IMR-90 (cell line): ENCODE results near the gene RPN2. TPM values are rescaled to one million over a fixed set of nuclear protein-coding genes. Genes with fewer than 3 reads are reported as not detected.
A peak's percentile ranks its signal among the peaks of the same experiment; 100 is the strongest.

ENCODE experiments used
- ATAC-seq: fragments of 200-7000 bp; cut with Tn5 transposase; 2 replicates; pipeline ENCODE4 v1.9.1; 2020; ENCODE audit warnings: low read depth, mild to moderate bottlenecking, moderate library complexity
- BruUV-seq: library from RNA; stranded (reverse); fragments of 400-500 nt; replicated peaks from 2 replicates; lab custom pipeline; 2021; lab: Mats Ljungman, UMichigan
- CTCF ChIA-PET: fragments of 300-600 bp; formaldehyde crosslinking; extraction: SDS; loops from one replicate; lab custom pipeline; 2021; ENCODE audit warnings: antibody characterized with exemption; lab: Yijun Ruan, JAX
- POLR2A ChIA-PET: fragments of 300-600 bp; sonication (Branson Sonifier 250); formaldehyde crosslinking; loops from one replicate; lab custom pipeline; 2022; ENCODE audit warnings: antibody characterized with exemption; ENCODE audit not compliant: unreplicated experiment; lab: Charles Lee
- DNase-seq: peaks from one replicate; pipeline ENCODE4 v3.0.0; 2013
- H2AFZ ChIP-seq: replicated peaks from 2 replicates; pipeline ENCODE3; 2013; ENCODE audit warnings: low read length, mild to moderate bottlenecking; ENCODE audit not compliant: poor library complexity
- H2AK5ac ChIP-seq: 2 replicates; pipeline ENCODE4 v1.6.1; 2013; ENCODE audit warnings: low read depth, low read length, inconsistent platforms
- H2AK9ac ChIP-seq: replicated peaks from 2 replicates; pipeline ENCODE3; 2013; ENCODE audit warnings: mild to moderate bottlenecking, low read depth, low read length, moderate library complexity; ENCODE audit not compliant: poor library complexity
- H2BK120ac ChIP-seq: 2 replicates; pipeline ENCODE4 v1.6.1; 2013; ENCODE audit warnings: low read depth, low read length, inconsistent platforms
- H2BK15ac ChIP-seq: 3 replicates; pipeline ENCODE4 v1.6.1; 2013; ENCODE audit warnings: low read depth, low read length, inconsistent platforms
- H2BK20ac ChIP-seq: 2 replicates; pipeline ENCODE4 v1.6.1; 2013; ENCODE audit warnings: low read depth, mild to moderate bottlenecking, inconsistent platforms, low read length, moderate library complexity
- H2BK5ac ChIP-seq: 2 replicates; pipeline ENCODE4 v1.6.1; 2013; ENCODE audit warnings: mild to moderate bottlenecking, low read depth, low read length, inconsistent platforms; ENCODE audit not compliant: poor library complexity, severe bottlenecking
- H3K14ac ChIP-seq: replicated peaks from 2 replicates; pipeline ENCODE4 v1.6.1; 2013; ENCODE audit warnings: low read depth, low read length, inconsistent platforms
- H3K18ac ChIP-seq: 2 replicates; pipeline ENCODE4 v1.6.1; 2013; ENCODE audit warnings: low read depth, low read length, control low read depth
- H3K23ac ChIP-seq: 2 replicates; pipeline ENCODE4 v1.6.1; 2013; ENCODE audit warnings: low read depth, low read length, inconsistent platforms
- H3K27ac ChIP-seq: 2 replicates; pipeline ENCODE4 v1.5.1; 2013; ENCODE audit warnings: mild to moderate bottlenecking, control low read depth, low read length; ENCODE audit not compliant: insufficient read depth
- H3K27me3 ChIP-seq: 2 replicates; pipeline ENCODE4 v1.6.1; 2013; ENCODE audit warnings: low read length; ENCODE audit not compliant: control insufficient read depth, insufficient read depth
- H3K36me3 ChIP-seq: 2 replicates; pipeline ENCODE4 v1.6.1; 2013; ENCODE audit warnings: low read length, mixed read lengths; ENCODE audit not compliant: control insufficient read depth, insufficient read depth
- H3K4ac ChIP-seq: 2 replicates; pipeline ENCODE4 v1.6.1; 2013; ENCODE audit warnings: low read depth, low read length, inconsistent platforms
- H3K4me1 ChIP-seq: 2 replicates; pipeline ENCODE4 v1.6.1; 2013; ENCODE audit warnings: low read length, mixed read lengths; ENCODE audit not compliant: control insufficient read depth, insufficient read depth
- H3K4me2 ChIP-seq: 2 replicates; pipeline ENCODE4 v1.6.1; 2013; ENCODE audit warnings: low read depth, mild to moderate bottlenecking, control low read depth, low read length, moderate library complexity
- H3K4me3 ChIP-seq: 2 replicates; pipeline ENCODE4 v1.5.1; 2013; ENCODE audit warnings: low read depth, mild to moderate bottlenecking, control low read depth, low read length, moderate library complexity; ENCODE audit not compliant: insufficient read depth
- H3K56ac ChIP-seq: 2 replicates; pipeline ENCODE4 v1.6.1; 2013; ENCODE audit warnings: low read length, inconsistent platforms; ENCODE audit not compliant: insufficient read depth; ENCODE audit errors: extremely low read depth
- H3K79me1 ChIP-seq, 2 experiments: 2 replicates each; pipeline ENCODE4 v1.6.1; 2013; ENCODE audit warnings: low read length in 2 of 2, inconsistent platforms in 1 of 2, low read depth in 1 of 2
- H3K9ac ChIP-seq: 2 replicates; pipeline ENCODE4 v1.6.1; 2013; ENCODE audit warnings: low read depth, low read length, control low read depth
- H3K9me1 ChIP-seq: 2 replicates; pipeline ENCODE4 v1.6.1; 2013; ENCODE audit warnings: low read length, inconsistent platforms; ENCODE audit not compliant: insufficient read depth
- H3K9me3 ChIP-seq: 2 replicates; pipeline ENCODE4 v1.6.1; 2013; ENCODE audit warnings: low read length; ENCODE audit not compliant: control insufficient read depth, insufficient read depth
- H4K20me1 ChIP-seq: 2 replicates; pipeline ENCODE4 v1.6.1; 2013; ENCODE audit warnings: low read length, inconsistent platforms; ENCODE audit not compliant: insufficient read depth
- H4K5ac ChIP-seq: 2 replicates; pipeline ENCODE4 v1.6.1; 2013; ENCODE audit warnings: mild to moderate bottlenecking, low read depth, low read length, control low read depth
- H4K8ac ChIP-seq, 2 experiments: 2 replicates each; pipeline ENCODE4 v1.6.1; 2013; ENCODE audit warnings: low read depth in 2 of 2, low read length in 2 of 2, control low read depth in 1 of 2, inconsistent platforms in 1 of 2
- H4K91ac ChIP-seq: 2 replicates; pipeline ENCODE4 v1.6.1; 2013; ENCODE audit warnings: low read depth, low read length, inconsistent platforms; ENCODE audit not compliant: insufficient read depth
- BHLHE40 ChIP-seq: fragments of 150-350 bp; IDR thresholded peaks from 2 replicates; pipeline ENCODE4 v1.6.1; 2016; ENCODE audit warnings: mild to moderate bottlenecking, low read depth, low read length
- CEBPB ChIP-seq: IDR thresholded peaks from 2 replicates; pipeline ENCODE4 v1.6.1; 2012; ENCODE audit warnings: low read depth, low read length, improper control_type of control experiment
- CHD1 ChIP-seq: IDR thresholded peaks from 2 replicates; pipeline ENCODE4 v1.6.1; 2012; ENCODE audit warnings: low read depth, low read length, improper control_type of control experiment
- CTCF ChIP-seq: conservative IDR thresholded peaks from 2 replicates; pipeline ENCODE4 v1.5.1; 2012; ENCODE audit warnings: mild to moderate bottlenecking, low read depth, low read length, improper control_type of control experiment
- ELK1 ChIP-seq: fragments of 150-350 bp; IDR thresholded peaks from 2 replicates; pipeline ENCODE4 v1.6.1; 2016; ENCODE audit warnings: low read depth, mild to moderate bottlenecking, low read length, moderate library complexity, borderline replicate concordance
- MAFK ChIP-seq: IDR thresholded peaks from 2 replicates; pipeline ENCODE4 v1.6.1; 2012; ENCODE audit warnings: low read depth, low read length, improper control_type of control experiment
- MAZ ChIP-seq: IDR thresholded peaks from 2 replicates; pipeline ENCODE4 v1.6.1; 2012; ENCODE audit warnings: low read depth, mild to moderate bottlenecking, low read length, improper control_type of control experiment, moderate library complexity, borderline replicate concordance
- MXI1 ChIP-seq: IDR thresholded peaks from 2 replicates; pipeline ENCODE4 v1.6.1; 2012; ENCODE audit warnings: low read depth, mild to moderate bottlenecking, low read length, moderate library complexity, borderline replicate concordance
- NFE2L2 ChIP-seq: fragments of 150-350 bp; IDR thresholded peaks from 2 replicates; pipeline ENCODE4 v1.6.1; 2016; ENCODE audit warnings: low read depth, mild to moderate bottlenecking, low read length
- POLR2A ChIP-seq: IDR thresholded peaks from 2 replicates; pipeline ENCODE4 v1.6.1; 2012; ENCODE audit warnings: mild to moderate bottlenecking, low read depth, low read length
- RCOR1 ChIP-seq: IDR thresholded peaks from 2 replicates; pipeline ENCODE4 v1.6.1; 2012; ENCODE audit warnings: mild to moderate bottlenecking, low read length, improper control_type of control experiment; ENCODE audit not compliant: insufficient replicate concordance
- WGBS, 2 experiments: methylation state at CpG; one replicate each; pipeline versions ENCODE4 v1.1.5 to v1.1.7; 2013; ENCODE audit warnings: missing lambda C conversion rate in 2 of 2; ENCODE audit not compliant: insufficient read length in 1 of 2; ENCODE audit errors: extremely low coverage in 2 of 2; 5-methylcytosine and 5-hydroxymethylcytosine counted together
- dilution Hi-C: fragments of 300-500 bp; cut with HindIII; formaldehyde crosslinking; loops from one replicate; pipeline ENCODE4 v1.14.3; 2018; ENCODE audit warnings: low sequenced_read_pairs; ENCODE audit not compliant: unreplicated experiment
- in situ Hi-C: fragments of 300-500 bp; cut with MboI; formaldehyde crosslinking; loops from 3 replicates; pipeline ENCODE4 v1.14.3; 2019; ENCODE audit warnings: low sequenced_read_pairs, inconsistent platforms, mixed read lengths
- intact Hi-C: fragments of 100-400 bp; cut with micrococcal nuclease; formaldehyde crosslinking; loops from 2 replicates; pipeline ENCODE4 v1.10.0; 2022
- polyA plus RNA-seq, 3 experiments: library from polyadenylated mRNA; depleted of rRNA; stranded (reverse); fragments of >200 nt; gene quantifications; 2 replicates each; pipeline ENCODE4 v1.2.3, GENCODE V29; 2012; ENCODE audit warnings: low replicate concordance in 1 of 3
- total RNA-seq: library from RNA; depleted of rRNA; stranded (reverse); fragments of >200 nt; gene quantifications from 2 replicates; pipeline ENCODE4 v1.2.3, GENCODE V29; 2012

The RPN2 gene
- total and polyA plus RNA-seq, 2 of the 4 experiments (the other 2 are of a cell fraction) = 305 to 481 TPM

- no peak overlapping the region for H3K23ac ChIP-seq
- WGBS, 2 experiments = 66% methylated on average over 3 of the region's 8 CpGs; no CpG with 5 or more reads in 1 of the 2 experiments
- dilution Hi-C loops = no loop called here
- peaks cover 0 to 3% of the 10 kb centered on the region in 2 experiments; a peak in 1 of 4 replicates for H3K79me1 ChIP-seq
- no TSS peak for BruUV-seq
- no peak overlapping the region for H3K4me2 ChIP-seq
- no peak overlapping the region for H2AK5ac ChIP-seq
- peaks cover 34% of the 10 kb centered on the region for H3K36me3 ChIP-seq
- H3K56ac ChIP-seq = no peak overlapping the region
- ChIA-PET POLR2A (no interaction called here), CTCF (interaction anchor here (0.7 kb wide), 1 partner anchor 143 kb away, joined by 3 read pairs; no protein-coding TSS in a partner anchor)
- no peak overlapping the region for H2BK20ac ChIP-seq
- TF ChIP-seq ELK1 (no peak), BHLHE40 (no peak), MXI1 (no peak), MAFK (no peak), RCOR1 (no peak), CEBPB (no peak), POLR2A (no peak), CTCF (no peak), NFE2L2 (no peak), CHD1 (no peak), MAZ (no peak)
- H3K4ac ChIP-seq = no peak overlapping the region
- in situ Hi-C loops = no loop called here
- H2BK120ac ChIP-seq = no peak overlapping the region
- no peak overlapping the region for H4K91ac ChIP-seq
- 0 out of 2 replicates have a peak, but pooled peaks cover 4% of the 10 kb centered on the region for H4K20me1 ChIP-seq
- no peak overlapping the region for H2BK5ac ChIP-seq
- H2AFZ ChIP-seq = no peak overlapping the region
- H3K9ac ChIP-seq = no peak overlapping the region
- no peak overlapping the region for H4K5ac ChIP-seq
- H3K27me3 ChIP-seq = no peaks in the 10 kb centered on the region
- H4K8ac ChIP-seq = no peak overlapping the region
- no peak overlapping the region for H3K18ac ChIP-seq
- no peak overlapping the region for H2BK15ac ChIP-seq
- H3K4me3 ChIP-seq = no peak overlapping the region
- ATAC-seq (0 out of 2 replicates have a peak, but pooled peaks have one; percentile 10), DNase-seq (no peak)
- no peaks in the 10 kb centered on the region for H3K9me3 ChIP-seq
- H2AK9ac ChIP-seq = no peak overlapping the region
- intact Hi-C loops = no loop called here
- H3K9me1 ChIP-seq = peaks cover 4% of the 10 kb centered on the region
- H3K14ac ChIP-seq = no peak overlapping the region
- H3K27ac ChIP-seq = no peak overlapping the region
- peaks cover 3% of the 10 kb centered on the region; the same call in 1 of the 2 replicates for H3K4me1 ChIP-seq
These were observed 64.9 kb downstream of the RPN2 start for GRCh38 chr20:37243937-37244571.
